ENCODE results near the gene PLP2.
A peak's percentile ranks its signal among the peaks of the same experiment; 100 is the strongest.
"Not testable (repeated sequence)": the region's sequence is repeated elsewhere in the genome, so short reads cannot be mapped to it uniquely, and the experiment has no call there.

The PLP2 gene

GRCh38 chrX:49164589-49165360 lies 6.9 kb upstream of the PLP2 start:
- no peak overlapping the region for H3K4me3 ChIP-seq (ENCODE audit: control insufficient read depth, low read depth, low read length)
- TF ChIP-seq, protein P1, sequence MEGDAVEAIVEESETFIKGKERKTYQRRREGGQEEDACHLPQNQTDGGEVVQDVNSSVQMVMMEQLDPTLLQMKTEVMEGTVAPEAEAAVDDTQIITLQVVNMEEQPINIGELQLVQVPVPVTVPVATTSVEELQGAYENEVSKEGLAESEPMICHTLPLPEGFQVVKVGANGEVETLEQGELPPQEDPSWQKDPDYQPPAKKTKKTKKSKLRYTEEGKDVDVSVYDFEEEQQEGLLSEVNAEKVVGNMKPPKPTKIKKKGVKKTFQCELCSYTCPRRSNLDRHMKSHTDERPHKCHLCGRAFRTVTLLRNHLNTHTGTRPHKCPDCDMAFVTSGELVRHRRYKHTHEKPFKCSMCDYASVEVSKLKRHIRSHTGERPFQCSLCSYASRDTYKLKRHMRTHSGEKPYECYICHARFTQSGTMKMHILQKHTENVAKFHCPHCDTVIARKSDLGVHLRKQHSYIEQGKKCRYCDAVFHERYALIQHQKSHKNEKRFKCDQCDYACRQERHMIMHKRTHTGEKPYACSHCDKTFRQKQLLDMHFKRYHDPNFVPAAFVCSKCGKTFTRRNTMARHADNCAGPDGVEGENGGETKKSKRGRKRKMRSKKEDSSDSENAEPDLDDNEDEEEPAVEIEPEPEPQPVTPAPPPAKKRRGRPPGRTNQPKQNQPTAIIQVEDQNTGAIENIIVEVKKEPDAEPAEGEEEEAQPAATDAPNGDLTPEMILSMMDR (conservative IDR thresholded peaks at IDR 0.05; ENCODE audit: control insufficient read depth, insufficient read depth, low read depth, low read length): no peak
- no peak for DNase-seq (ENCODE audit: low read depth)

- H3K4me3 ChIP-seq (ENCODE audit: control insufficient read depth, low read depth, low read length): no peak overlapping the region
- TF ChIP-seq, protein P1 (conservative IDR thresholded peaks at IDR 0.05; ENCODE audit: control insufficient read depth, insufficient read depth, low read depth, low read length): no peak
- DNase-seq (ENCODE audit: low read depth): peak; percentile 41
These were observed 5.5 kb upstream of the PLP2 start for GRCh38 chrX:49165901-49166881.

DNA sequence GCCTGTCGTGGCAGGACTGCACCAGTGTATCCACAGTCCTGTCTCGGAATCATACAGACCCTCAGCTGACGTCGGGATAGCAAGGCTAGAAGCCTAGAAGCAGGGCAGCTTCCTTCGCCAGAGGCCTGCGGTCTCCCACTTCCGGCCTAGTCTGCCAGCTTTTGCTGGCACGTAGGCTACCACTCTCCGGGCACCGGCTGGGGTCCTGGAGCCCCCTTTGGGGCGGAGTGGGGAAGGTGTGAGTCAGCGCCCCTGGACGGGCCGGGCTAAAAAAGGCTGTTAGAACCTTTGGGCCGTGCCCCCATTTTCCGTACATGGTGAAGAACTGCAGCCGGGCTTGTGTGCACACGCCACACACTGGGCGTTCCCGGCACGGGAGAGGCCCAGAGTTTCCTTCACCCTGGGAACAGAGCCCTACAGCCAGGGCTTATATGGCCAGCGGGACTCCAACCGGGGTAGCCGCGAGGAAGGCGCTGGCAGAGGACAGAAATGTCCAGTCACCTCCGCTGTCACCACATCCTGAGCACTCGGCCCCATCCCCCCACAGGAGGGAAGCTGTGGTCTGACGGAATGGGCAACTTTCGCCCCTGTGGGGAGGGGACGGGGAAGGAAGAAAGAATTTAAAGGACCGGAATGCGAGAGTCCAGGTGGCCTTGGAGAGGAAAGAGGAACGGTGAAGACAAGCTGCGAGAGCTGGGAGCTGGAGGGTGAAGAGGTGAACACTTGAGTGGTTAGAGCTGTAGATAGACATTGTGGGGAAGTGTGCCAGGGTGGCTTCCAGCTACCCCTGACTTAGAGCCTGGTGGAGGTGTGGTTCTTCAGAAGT lies 4.6 kb upstream of the PLP2 start:
- TF ChIP-seq, protein P1 (conservative IDR thresholded peaks at IDR 0.05; ENCODE audit: control insufficient read depth, insufficient read depth, low read depth, low read length): no peak
- H3K4me3 ChIP-seq (ENCODE audit: control insufficient read depth, low read depth, low read length): peak overlapping the region; percentile 9
- peak; percentile 45 for DNase-seq (ENCODE audit: low read depth)

DNA sequence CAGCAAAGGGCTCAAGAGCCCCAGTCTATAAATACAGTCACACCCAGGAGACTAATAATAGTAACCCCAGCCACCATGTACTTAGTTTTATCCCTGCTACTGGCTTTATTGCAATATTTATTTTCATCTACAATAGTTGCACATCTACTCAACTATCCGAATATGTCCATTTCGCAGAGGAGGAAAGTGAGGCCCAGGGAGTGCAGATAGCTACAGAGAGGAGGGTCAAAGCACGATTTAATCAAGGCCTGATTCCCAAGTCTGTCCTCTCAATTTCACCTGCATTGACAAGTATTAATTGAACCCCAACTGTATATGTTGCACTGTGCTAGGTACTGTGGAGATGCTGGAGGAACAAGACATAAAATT lies 4.0 kb upstream of the PLP2 start:
- peak overlapping the region; percentile 9 for H3K4me3 ChIP-seq (ENCODE audit: control insufficient read depth, low read depth, low read length)
- TF ChIP-seq, protein P1 (conservative IDR thresholded peaks at IDR 0.05; ENCODE audit: control insufficient read depth, insufficient read depth, low read depth, low read length): no peak
- no peak for DNase-seq (ENCODE audit: low read depth)

GRCh38 chrX:49172280-49172780 lies 632 bp downstream of the PLP2 start:
- peak overlapping the region; percentile 70 for H3K4me3 ChIP-seq (ENCODE audit: control insufficient read depth, low read depth, low read length)
- TF ChIP-seq, protein P1 (conservative IDR thresholded peaks at IDR 0.05; ENCODE audit: control insufficient read depth, insufficient read depth, low read depth, low read length): no peak
- DNase-seq (ENCODE audit: low read depth): peak; percentile 59

DNA sequence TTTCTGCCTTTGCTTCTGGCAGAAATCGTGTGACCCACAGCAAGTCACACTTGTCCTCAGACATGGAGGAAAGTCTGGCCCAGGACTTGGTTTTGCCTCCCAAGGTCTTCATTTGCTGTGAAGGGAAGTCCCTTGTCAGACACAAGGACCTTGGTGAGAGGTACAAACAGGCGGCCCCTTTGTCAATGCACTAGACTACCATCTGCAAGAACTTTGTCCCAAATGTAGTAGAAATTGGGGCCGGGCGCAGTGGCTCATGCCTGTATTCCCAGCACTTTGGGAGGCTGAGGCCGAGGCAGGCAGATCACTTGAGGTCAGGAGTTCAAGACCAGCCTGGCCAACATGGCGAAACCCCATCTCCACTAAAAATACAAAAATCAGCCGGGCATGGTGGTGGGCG lies 1.8 kb downstream of the PLP2 start:
- H3K4me3 ChIP-seq (ENCODE audit: control insufficient read depth, low read depth, low read length); DNase-seq (ENCODE audit: low read depth): not testable (repeated sequence)
